HL-60 (cell line): ENCODE data around the gene KIRREL1.

Source experiments
- CTCF ChIP-seq: IDR thresholded peaks from one replicate; pipeline ENCODE4 v1.5.1; 2011; ENCODE audit warnings: low read length, control low read depth, inconsistent platforms; ENCODE audit not compliant: insufficient read depth
- GABPA ChIP-seq: IDR thresholded peaks from 2 replicates; pipeline ENCODE4 v1.6.1; 2012; ENCODE audit warnings: low read depth
- POLR2AphosphoS5 ChIP-seq: IDR thresholded peaks from 2 replicates; pipeline ENCODE4 v1.6.1; 2012; ENCODE audit warnings: low read depth
- REST ChIP-seq: IDR thresholded peaks from 2 replicates; pipeline ENCODE4 v1.6.1; 2012; ENCODE audit warnings: low read depth; ENCODE audit not compliant: insufficient replicate concordance
- SPI1 ChIP-seq: IDR thresholded peaks from 2 replicates; pipeline ENCODE4 v1.6.1; 2012; ENCODE audit warnings: low read depth, mild to moderate bottlenecking, borderline replicate concordance

GRCh38 chr1:158035976-158036583 lies 42.6 kb downstream of the KIRREL1 start:
- no peak for TF ChIP-seq POLR2AphosphoS5
- no peak for TF ChIP-seq CTCF
- no peak for TF ChIP-seq GABPA
- no peak for TF ChIP-seq REST
- TF ChIP-seq SPI1: no peak
